VCaP (cell line): ENCODE measurements around the gene PTPRE.

Experiments
- H3K27ac ChIP-seq: fragments of 450-650 bp; 2 replicates; pipeline ENCODE4 v1.5.1; 2017
- CTCF ChIP-seq: fragments of 450-650 bp; conservative IDR thresholded peaks from 2 replicates; pipeline ENCODE4 v1.5.1; 2017; ENCODE audit warnings: mild to moderate bottlenecking, moderate library complexity

The PTPRE gene

GRCh38 chr10:127909716-127910463 is 3.0 kb downstream of the PTPRE start:
- no peak for TF ChIP-seq CTCF
- H3K27ac ChIP-seq: no peak overlapping the region

- TF ChIP-seq CTCF: no peak
- H3K27ac ChIP-seq: no peak overlapping the region
Observed at GRCh38 chr10:127910464-127910770, 3.5 kb downstream of the PTPRE start.

GRCh38 chr10:127911218-127911866 is 4.4 kb downstream of the PTPRE start:
- no peak for TF ChIP-seq CTCF
- no peak overlapping the region for H3K27ac ChIP-seq

GRCh38 chr10:127911867-127912257 is 5.0 kb downstream of the PTPRE start:
- no peak for TF ChIP-seq CTCF
- no peak overlapping the region for H3K27ac ChIP-seq

- TF ChIP-seq CTCF: no peak
- H3K27ac ChIP-seq: no peak overlapping the region
Observed at GRCh38 chr10:127912607-127913367, 5.9 kb downstream of the PTPRE start.

GRCh38 chr10:127913368-127913759 is 6.5 kb downstream of the PTPRE start:
- no peak for TF ChIP-seq CTCF

GRCh38 chr10:127915324-127915723 is 8.4 kb downstream of the PTPRE start:
- H3K27ac ChIP-seq: no peak overlapping the region
- TF ChIP-seq CTCF: no peak

More at GRCh38 chr10:127913368-127913759, 6.5 kb downstream of the PTPRE start:
- no peak overlapping the region for H3K27ac ChIP-seq
